Activated CD4-positive, alpha-beta T cell treated with anti-CD3 and anti-CD28 coated beads, Interleukin-2, Interleukin-6, amounts not matched to agents 100 ng/mL and 50 ng/mL, durations not matched to agents 16 hours and 8 hours (primary cell): ENCODE data around the gene CSF1.

ENCODE experiments used
- DNase-seq: peaks from one replicate; pipeline ENCODE4 v3.0.0-alpha.2; 2020

The CSF1 gene

GRCh38 chr1:109883248-109883955 lies 27.2 kb upstream of the CSF1 start:
- no peak for DNase-seq

GRCh38 chr1:109884242-109884891 lies 26.3 kb upstream of the CSF1 start:
- no peak for DNase-seq

GRCh38 chr1:109885589-109885988 lies 25.1 kb upstream of the CSF1 start:
- DNase-seq: no peak

GRCh38 chr1:109886827-109887226 lies 23.8 kb upstream of the CSF1 start:
- DNase-seq: no peak

- no peak for DNase-seq
Measured at GRCh38 chr1:109887271-109887670, 23.4 kb upstream of the CSF1 start.

- no peak for DNase-seq
Measured at GRCh38 chr1:109887884-109888283, 22.8 kb upstream of the CSF1 start.

GRCh38 chr1:109889094-109889493 lies 21.6 kb upstream of the CSF1 start:
- DNase-seq: no peak

GRCh38 chr1:109890115-109890953 lies 20.3 kb upstream of the CSF1 start:
- DNase-seq: peak; percentile 19

- DNase-seq: no peak
Measured at GRCh38 chr1:109891930-109892329, 18.7 kb upstream of the CSF1 start.

- DNase-seq: no peak
Measured at GRCh38 chr1:109892561-109893368, 17.9 kb upstream of the CSF1 start.

GRCh38 chr1:109893532-109894171 lies 17.0 kb upstream of the CSF1 start:
- no peak for DNase-seq

GRCh38 chr1:109894823-109895719 lies 15.6 kb upstream of the CSF1 start:
- no peak for DNase-seq

- DNase-seq: peak; percentile 37
Measured at GRCh38 chr1:109895720-109896504, 14.7 kb upstream of the CSF1 start.

GRCh38 chr1:109896681-109897080 lies 14.0 kb upstream of the CSF1 start:
- DNase-seq: no peak

GRCh38 chr1:109897259-109897955 lies 13.2 kb upstream of the CSF1 start:
- no peak for DNase-seq

- no peak for DNase-seq
Measured at GRCh38 chr1:109898842-109899241, 11.8 kb upstream of the CSF1 start.

GRCh38 chr1:109901141-109901523 lies 9.5 kb upstream of the CSF1 start:
- DNase-seq: no peak

GRCh38 chr1:109901524-109902145 lies 9.0 kb upstream of the CSF1 start:
- no peak for DNase-seq
